NB4 (cell line): ENCODE measurements around the gene MCM5.
"Not testable (repeated sequence)": the region's sequence is repeated elsewhere in the genome, so short reads cannot be mapped to it uniquely, and the experiment has no call there.

Source experiments
- DNase-seq: peaks from one replicate; pipeline ENCODE4 v3.0.0; 2010; ENCODE audit warnings: low read depth
- H3K4me3 ChIP-seq: one replicate; pipeline ENCODE4 v1.5.1; 2011; ENCODE audit warnings: mild to moderate bottlenecking, low read depth, low read length, moderate library complexity
- MYC ChIP-seq: IDR thresholded peaks from 2 replicates; pipeline ENCODE4 v1.6.1; 2011; ENCODE audit warnings: low read depth, low read length
- POLR2A ChIP-seq: IDR thresholded peaks from 2 replicates; pipeline ENCODE4 v1.6.1; 2011; ENCODE audit warnings: mild to moderate bottlenecking; ENCODE audit not compliant: insufficient read length; ENCODE audit errors: extremely low read depth
- TF ChIP-seq, protein P1 (sequence below): IDR thresholded peaks from one replicate; pipeline ENCODE4 v1.5.1; 2012; ENCODE audit warnings: low read depth, low read length
- TF ChIP-seq, protein P2 (sequence below): IDR thresholded peaks from 2 replicates; pipeline ENCODE4 v1.6.1; 2011; ENCODE audit warnings: low read depth, low read length

The MCM5 gene

DNA sequence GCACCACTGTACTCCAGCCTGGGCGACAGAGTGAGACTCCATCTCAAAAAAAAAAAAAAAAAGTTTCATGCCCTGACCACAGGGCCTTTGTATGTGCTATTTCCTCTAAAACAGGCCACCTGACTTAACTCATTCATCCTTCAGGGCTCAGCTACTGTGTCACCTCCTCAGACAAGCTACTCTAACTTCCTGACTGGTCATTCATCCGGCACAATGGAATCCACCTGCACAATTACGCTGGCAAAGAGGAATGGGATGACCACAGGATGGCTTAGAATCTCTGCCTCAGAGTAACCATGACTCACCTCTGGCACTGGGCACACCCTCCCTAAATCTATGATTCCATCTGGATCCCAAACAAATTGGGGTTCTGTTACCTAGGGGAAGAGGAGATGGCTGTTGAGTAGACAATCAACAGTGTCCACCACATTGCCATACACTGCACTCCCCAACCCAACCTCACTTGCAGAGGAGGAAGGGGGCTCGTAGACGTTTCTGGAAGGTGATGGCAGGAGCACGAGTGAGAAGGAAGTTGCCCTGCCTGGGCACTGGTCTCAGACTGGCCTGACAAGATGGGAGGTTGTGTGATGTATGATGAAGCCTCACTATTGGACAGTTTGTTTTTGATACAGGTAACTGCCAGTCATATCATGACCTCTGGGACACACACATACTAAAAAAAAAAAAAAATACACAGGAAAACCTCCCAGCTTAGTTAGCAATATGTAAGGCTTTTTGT lies 41.9 kb upstream of the MCM5 start:
- no peak for DNase-seq
- TF ChIP-seq, protein P1, sequence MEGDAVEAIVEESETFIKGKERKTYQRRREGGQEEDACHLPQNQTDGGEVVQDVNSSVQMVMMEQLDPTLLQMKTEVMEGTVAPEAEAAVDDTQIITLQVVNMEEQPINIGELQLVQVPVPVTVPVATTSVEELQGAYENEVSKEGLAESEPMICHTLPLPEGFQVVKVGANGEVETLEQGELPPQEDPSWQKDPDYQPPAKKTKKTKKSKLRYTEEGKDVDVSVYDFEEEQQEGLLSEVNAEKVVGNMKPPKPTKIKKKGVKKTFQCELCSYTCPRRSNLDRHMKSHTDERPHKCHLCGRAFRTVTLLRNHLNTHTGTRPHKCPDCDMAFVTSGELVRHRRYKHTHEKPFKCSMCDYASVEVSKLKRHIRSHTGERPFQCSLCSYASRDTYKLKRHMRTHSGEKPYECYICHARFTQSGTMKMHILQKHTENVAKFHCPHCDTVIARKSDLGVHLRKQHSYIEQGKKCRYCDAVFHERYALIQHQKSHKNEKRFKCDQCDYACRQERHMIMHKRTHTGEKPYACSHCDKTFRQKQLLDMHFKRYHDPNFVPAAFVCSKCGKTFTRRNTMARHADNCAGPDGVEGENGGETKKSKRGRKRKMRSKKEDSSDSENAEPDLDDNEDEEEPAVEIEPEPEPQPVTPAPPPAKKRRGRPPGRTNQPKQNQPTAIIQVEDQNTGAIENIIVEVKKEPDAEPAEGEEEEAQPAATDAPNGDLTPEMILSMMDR, result no peak
- TF ChIP-seq POLR2A, result no peak
- TF ChIP-seq MYC, result no peak
- TF ChIP-seq, protein P2, sequence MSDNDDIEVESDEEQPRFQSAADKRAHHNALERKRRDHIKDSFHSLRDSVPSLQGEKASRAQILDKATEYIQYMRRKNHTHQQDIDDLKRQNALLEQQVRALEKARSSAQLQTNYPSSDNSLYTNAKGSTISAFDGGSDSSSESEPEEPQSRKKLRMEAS, result no peak

DNA sequence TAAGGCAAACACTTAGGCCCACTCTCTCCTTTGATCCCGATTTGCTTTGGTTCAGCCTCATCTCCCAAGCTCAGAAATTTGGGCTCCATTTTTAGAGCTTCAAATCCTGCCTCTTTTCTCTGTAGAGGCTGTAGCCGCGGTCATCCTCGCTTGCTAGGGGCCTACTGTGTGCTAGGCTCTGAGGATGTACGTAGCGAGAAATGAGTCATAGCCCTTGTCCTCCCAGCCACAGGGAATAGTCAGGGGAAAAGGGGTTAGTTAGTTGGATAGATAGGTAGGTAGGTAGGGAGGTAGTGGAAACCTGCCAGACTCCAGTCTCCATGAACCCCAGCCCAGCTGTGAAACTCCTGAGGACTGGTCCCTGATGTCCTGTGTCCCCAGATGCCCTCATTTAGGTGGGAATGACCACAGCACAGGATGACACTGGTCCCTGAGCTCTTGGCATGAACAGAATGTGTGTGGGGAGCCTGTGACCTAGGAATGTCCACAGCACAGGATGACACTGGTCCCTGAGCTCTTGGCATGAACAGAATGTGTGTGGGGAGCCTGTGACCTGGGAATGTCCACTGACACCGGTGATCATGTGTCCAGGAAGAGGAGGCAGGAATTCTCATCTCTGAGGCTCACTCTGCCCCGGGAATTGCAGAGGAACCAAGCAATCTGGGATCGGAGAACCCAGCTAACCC lies 40.4 kb upstream of the MCM5 start:
- TF ChIP-seq, protein P2, result no peak
- TF ChIP-seq, protein P1, result no peak
- TF ChIP-seq MYC (no peak), POLR2A (no peak)
- no peak for DNase-seq
- no peak overlapping the region for H3K4me3 ChIP-seq

More for the DNA sequence above, 41.9 kb upstream of the MCM5 start:
- H3K4me3 ChIP-seq, result no peak overlapping the region

DNA sequence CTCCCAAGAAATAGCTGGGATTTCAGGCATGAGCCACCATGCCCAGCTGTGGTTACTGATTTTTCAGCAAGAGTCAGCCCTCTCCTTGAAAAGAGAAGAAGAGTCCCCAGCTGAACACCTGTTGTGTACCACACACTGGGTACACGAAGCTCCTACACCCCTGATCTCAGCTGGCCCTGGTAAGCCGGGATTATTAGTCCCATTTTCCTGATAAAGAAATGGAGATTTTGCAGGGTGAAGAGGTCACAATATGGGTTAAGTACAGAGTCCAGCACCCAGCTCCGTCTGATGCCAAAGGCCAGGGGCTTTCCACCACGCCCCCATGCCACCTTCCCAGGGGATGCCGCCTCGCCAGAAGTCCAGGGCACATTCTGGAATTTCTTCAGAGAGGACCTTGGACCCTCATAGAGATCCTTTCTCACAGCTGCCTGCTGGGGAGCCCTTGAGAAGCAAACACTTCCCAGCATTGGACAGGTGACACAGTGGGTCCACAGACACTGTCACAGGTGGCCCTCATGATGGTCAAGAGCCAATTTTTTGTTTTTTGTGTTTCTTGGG lies 38.9 kb upstream of the MCM5 start:
- H3K4me3 ChIP-seq, result no peak overlapping the region
- DNase-seq, result no peak
- TF ChIP-seq POLR2A, result no peak
- TF ChIP-seq, protein P1, result no peak
- no peak for TF ChIP-seq MYC
- TF ChIP-seq, protein P2, result no peak

DNA sequence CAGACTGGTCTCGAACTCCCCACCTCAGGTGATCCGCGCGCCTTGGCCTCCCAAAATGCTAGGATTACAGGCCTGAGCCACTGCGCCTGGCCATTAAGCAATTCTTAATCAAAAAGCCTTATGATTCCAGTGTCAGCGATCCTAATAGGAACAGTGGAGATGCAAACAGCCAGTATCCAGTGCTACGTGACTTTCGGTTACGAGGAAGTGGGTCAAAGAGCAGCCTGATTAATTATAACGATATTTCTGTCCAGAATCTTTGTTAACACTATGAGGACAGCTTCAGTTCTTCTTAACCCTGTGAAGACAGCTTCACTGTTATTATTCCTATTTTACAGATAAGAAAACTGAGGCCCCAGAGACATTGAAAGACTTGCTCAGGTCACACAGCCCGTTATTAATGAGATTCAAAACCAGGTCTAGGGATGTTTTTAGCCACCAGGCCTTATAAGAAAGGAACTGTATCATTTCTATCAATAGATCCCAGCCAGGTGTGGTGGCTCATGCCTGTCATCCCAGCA lies 36.3 kb upstream of the MCM5 start:
- no peak for DNase-seq
- H3K4me3 ChIP-seq, result no peak overlapping the region
- TF ChIP-seq, protein P1, result no peak
- TF ChIP-seq, protein P2, result no peak
- no peak for TF ChIP-seq MYC
- no peak for TF ChIP-seq POLR2A

DNA sequence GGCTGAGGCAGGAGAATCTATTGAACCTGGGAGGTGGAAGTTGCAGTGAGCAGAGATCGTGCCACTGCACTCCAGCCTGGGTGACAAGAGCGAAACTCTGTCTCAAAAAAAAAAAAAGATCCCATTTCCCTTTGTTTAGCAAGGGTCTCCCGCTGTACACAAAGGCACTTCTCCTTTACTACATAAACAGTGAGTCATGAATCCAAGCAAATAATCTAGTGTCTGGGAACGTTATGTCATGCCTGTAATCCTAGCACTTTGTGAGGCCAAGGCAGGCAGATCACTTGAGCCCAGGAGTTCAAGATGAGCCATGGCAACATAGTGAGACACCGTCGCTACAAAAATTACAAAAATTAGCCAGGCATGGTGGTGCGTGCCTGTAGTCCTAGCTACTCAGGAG lies 35.7 kb upstream of the MCM5 start:
- DNase-seq, H3K4me3 ChIP-seq: not testable (repeated sequence)

DNA sequence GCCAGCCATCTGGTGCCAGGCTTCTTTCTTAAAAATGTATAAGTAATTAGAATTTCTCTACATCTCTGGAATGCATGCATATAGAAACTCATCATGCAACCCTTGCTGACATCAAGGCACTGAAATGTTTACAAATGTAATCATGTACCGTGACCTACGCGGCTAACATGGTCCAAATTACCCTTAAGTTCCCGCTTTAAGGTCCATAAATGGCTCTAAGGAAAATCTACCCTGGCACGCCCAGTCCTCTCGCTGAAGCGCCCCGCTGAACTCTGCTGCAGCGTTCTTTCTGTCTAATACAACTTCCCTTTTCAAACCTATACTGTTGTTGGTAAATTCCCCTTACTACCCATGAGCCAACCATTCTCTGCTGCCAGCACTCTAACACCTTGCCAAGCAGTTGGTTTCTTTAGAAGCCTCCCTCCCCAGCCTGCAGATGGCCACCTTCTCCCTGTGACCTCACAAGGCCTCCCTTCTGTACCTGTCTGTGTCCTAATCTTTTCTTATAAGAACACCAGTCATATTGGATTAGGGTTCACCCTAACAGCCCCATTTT lies 32.5 kb upstream of the MCM5 start:
- TF ChIP-seq POLR2A (no peak), MYC (no peak)
- TF ChIP-seq, protein P2, result no peak
- TF ChIP-seq, protein P1, result no peak
- peak; percentile 44 for DNase-seq
- H3K4me3 ChIP-seq, result no peak overlapping the region
